Peyer's patch (tissue), 4 donors: Measurements from ENCODE around the gene ANXA9.

Experiments used
- POLR2A ChIP-seq, 2 donors: fragments of 450-650 bp; IDR thresholded peaks; one replicate each; pipeline ENCODE4 v1.5.1; 2017; ENCODE audit warnings: antibody characterized with exemption in 2 of 2, mild to moderate bottlenecking in 2 of 2, moderate library complexity in 2 of 2
- TF ChIP-seq, protein P1 (sequence below), 6 experiments: fragments of 450-650 bp in 4 of 6; fragments of 200-600 bp in 2 of 6; sonication (generic) in 1 of 6; IDR thresholded peaks; one replicate each; pipeline ENCODE4 v1.5.1; 2017 to 2019; ENCODE audit warnings: antibody characterized with exemption in 6 of 6, mild to moderate bottlenecking in 3 of 6, moderate library complexity in 1 of 6

DNA sequence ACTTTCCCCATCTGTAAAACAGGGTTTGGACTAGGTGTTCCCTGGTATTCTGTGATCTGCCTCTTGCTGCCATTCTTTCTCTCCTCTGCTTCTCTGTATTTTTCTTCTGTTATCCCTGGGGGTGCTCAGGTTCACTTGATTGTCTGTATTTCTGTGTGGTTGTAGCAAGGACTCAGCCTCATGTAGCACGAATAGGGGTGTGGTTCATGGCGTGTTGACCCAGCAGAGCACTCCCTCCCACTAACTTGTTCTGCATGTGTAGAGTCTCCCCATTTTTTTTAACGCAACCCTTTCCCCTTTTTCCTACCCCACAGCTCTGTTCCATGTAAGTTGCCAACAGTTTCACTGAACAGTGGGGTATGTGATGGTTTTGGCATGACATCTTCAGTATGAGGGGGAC is 53.1 kb downstream of the ANXA9 start:
- TF ChIP-seq POLR2A (IDR thresholded peaks at IDR 0.05) = no peak
- TF ChIP-seq, protein P1, sequence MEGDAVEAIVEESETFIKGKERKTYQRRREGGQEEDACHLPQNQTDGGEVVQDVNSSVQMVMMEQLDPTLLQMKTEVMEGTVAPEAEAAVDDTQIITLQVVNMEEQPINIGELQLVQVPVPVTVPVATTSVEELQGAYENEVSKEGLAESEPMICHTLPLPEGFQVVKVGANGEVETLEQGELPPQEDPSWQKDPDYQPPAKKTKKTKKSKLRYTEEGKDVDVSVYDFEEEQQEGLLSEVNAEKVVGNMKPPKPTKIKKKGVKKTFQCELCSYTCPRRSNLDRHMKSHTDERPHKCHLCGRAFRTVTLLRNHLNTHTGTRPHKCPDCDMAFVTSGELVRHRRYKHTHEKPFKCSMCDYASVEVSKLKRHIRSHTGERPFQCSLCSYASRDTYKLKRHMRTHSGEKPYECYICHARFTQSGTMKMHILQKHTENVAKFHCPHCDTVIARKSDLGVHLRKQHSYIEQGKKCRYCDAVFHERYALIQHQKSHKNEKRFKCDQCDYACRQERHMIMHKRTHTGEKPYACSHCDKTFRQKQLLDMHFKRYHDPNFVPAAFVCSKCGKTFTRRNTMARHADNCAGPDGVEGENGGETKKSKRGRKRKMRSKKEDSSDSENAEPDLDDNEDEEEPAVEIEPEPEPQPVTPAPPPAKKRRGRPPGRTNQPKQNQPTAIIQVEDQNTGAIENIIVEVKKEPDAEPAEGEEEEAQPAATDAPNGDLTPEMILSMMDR (IDR thresholded peaks at IDR 0.05) = no peak
